Measurements from ENCODE around the gene TNRC18.

TNRC18 gene

GRCh38 chr7:5363729-5364128 lies 59.9 kb downstream of the TNRC18 start:
- ATAC-seq (ENCODE audit: insufficient read depth, low read depth) (no peak), DNase-seq (no peak)
- H4K20me1 ChIP-seq (ENCODE audit: insufficient read depth, low read length): peaks cover 37% of the 10 kb centered on the region

GRCh38 chr7:5362466-5362865 lies 61.2 kb downstream of the TNRC18 start:
- no peak for TF ChIP-seq EZH2 (IDR thresholded peaks at IDR 0.05; ENCODE audit: borderline replicate concordance, low read depth, low read length, severe bottlenecking)
- no peak for TF ChIP-seq CTCF (IDR thresholded peaks at IDR 0.05; ENCODE audit: borderline replicate concordance, extremely low read depth, low read length, poor library complexity, severe bottlenecking)
- peaks cover 34% of the 10 kb centered on the region for H3K79me2 ChIP-seq (ENCODE audit: insufficient read depth, low read length)

More at GRCh38 chr7:5363729-5364128, 59.9 kb downstream of the TNRC18 start:
- no peak overlapping the region for H2AFZ ChIP-seq (ENCODE audit: low read depth, low read length)
- H3K4me2 ChIP-seq (ENCODE audit: insufficient read depth, low read length): no peak overlapping the region
- H3K79me2 ChIP-seq (ENCODE audit: insufficient read depth, low read length): peaks cover 41% of the 10 kb centered on the region
- H3K27me3 ChIP-seq (ENCODE audit: insufficient read depth, low read length, poor library complexity): no peaks in the 10 kb centered on the region
- H3K4me1 ChIP-seq (ENCODE audit: insufficient read depth, low read length): no peaks in the 10 kb centered on the region
- H3K4me3 ChIP-seq (ENCODE audit: low read depth in 1 of 2, low read length in 2 of 2): no peak overlapping the region
- H3K9ac ChIP-seq (ENCODE audit: low read depth, low read length): no peak overlapping the region
- H3K36me3 ChIP-seq (ENCODE audit: insufficient read depth, low read length): peaks cover 68% of the 10 kb centered on the region
- no peak overlapping the region for H3K27ac ChIP-seq (ENCODE audit: low read length)
- no peak for TF ChIP-seq CTCF (IDR thresholded peaks at IDR 0.05; ENCODE audit: borderline replicate concordance, extremely low read depth, low read length, poor library complexity, severe bottlenecking)
- no peak for TF ChIP-seq EZH2 (IDR thresholded peaks at IDR 0.05; ENCODE audit: borderline replicate concordance, low read depth, low read length, severe bottlenecking)
- H3K9me3 ChIP-seq (ENCODE audit: insufficient read depth, low read length, severe bottlenecking): no peaks in the 10 kb centered on the region

GRCh38 chr7:5361446-5362127 lies 62.0 kb downstream of the TNRC18 start:
- TF ChIP-seq CTCF (IDR thresholded peaks at IDR 0.05; ENCODE audit: borderline replicate concordance, extremely low read depth, low read length, poor library complexity, severe bottlenecking) (no peak), EZH2 (IDR thresholded peaks at IDR 0.05; ENCODE audit: borderline replicate concordance, low read depth, low read length, severe bottlenecking) (no peak)
- Histone ChIP-seq H3K9me3 (ENCODE audit: insufficient read depth, low read length, severe bottlenecking) (no peaks in the 10 kb centered on the region), H2AFZ (ENCODE audit: low read depth, low read length) (no peak overlapping the region), H3K9ac (ENCODE audit: low read depth, low read length) (no peak overlapping the region), H3K27me3 (ENCODE audit: insufficient read depth, low read length, poor library complexity) (no peaks in the 10 kb centered on the region), H3K4me3 (ENCODE audit: low read depth in 1 of 2, low read length in 2 of 2) (no peak overlapping the region), H3K27ac (ENCODE audit: low read length) (no peak overlapping the region), H4K20me1 (ENCODE audit: insufficient read depth, low read length) (peaks cover 32% of the 10 kb centered on the region), H3K79me2 (ENCODE audit: insufficient read depth, low read length) (peaks cover 30% of the 10 kb centered on the region), H3K4me2 (ENCODE audit: insufficient read depth, low read length) (no peak overlapping the region), H3K36me3 (ENCODE audit: insufficient read depth, low read length) (peaks cover 80% of the 10 kb centered on the region), H3K4me1 (ENCODE audit: insufficient read depth, low read length) (no peaks in the 10 kb centered on the region)
- no peak for ATAC-seq (ENCODE audit: insufficient read depth, low read depth)
- no peak for DNase-seq

More at GRCh38 chr7:5362466-5362865, 61.2 kb downstream of the TNRC18 start:
- no peak overlapping the region for H3K9ac ChIP-seq (ENCODE audit: low read depth, low read length)
- H3K36me3 ChIP-seq (ENCODE audit: insufficient read depth, low read length): peaks cover 78% of the 10 kb centered on the region
- no peaks in the 10 kb centered on the region for H3K4me1 ChIP-seq (ENCODE audit: insufficient read depth, low read length)
- H2AFZ ChIP-seq (ENCODE audit: low read depth, low read length): no peak overlapping the region
- no peak overlapping the region for H3K4me3 ChIP-seq (ENCODE audit: low read depth in 1 of 2, low read length in 2 of 2)
- H3K27me3 ChIP-seq (ENCODE audit: insufficient read depth, low read length, poor library complexity): no peaks in the 10 kb centered on the region
- no peak overlapping the region for H3K27ac ChIP-seq (ENCODE audit: low read length)
- peaks cover 36% of the 10 kb centered on the region for H4K20me1 ChIP-seq (ENCODE audit: insufficient read depth, low read length)
- no peak overlapping the region for H3K4me2 ChIP-seq (ENCODE audit: insufficient read depth, low read length)
- ATAC-seq (ENCODE audit: insufficient read depth, low read depth) (no peak), DNase-seq (no peak)
- H3K9me3 ChIP-seq (ENCODE audit: insufficient read depth, low read length, severe bottlenecking): no peaks in the 10 kb centered on the region

All from DND-41 (cell line).